ENCODE measurements around the gene PLXNA4.

The PLXNA4 gene

DNA sequence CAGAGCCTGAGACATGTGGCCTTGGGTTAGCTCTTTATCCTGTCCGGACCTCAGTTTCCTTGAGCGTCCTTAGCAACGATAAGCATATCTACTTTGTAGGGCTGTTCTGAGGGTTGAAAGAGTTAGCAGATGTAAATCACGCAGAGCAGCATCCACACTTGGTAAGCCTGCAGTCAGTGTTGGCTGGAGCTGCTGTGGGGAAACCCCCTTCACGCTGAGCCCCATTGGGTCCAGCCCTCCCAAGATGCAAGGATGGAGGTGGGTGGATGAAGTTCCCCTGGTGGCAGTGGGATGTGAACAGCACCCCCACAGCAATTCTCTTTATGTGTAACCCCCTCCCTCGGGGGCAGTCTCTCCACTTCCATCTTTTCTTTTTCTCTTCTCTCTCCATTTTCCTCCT is 109.9 kb downstream of the PLXNA4 start:
- no peak for DNase-seq

DNA sequence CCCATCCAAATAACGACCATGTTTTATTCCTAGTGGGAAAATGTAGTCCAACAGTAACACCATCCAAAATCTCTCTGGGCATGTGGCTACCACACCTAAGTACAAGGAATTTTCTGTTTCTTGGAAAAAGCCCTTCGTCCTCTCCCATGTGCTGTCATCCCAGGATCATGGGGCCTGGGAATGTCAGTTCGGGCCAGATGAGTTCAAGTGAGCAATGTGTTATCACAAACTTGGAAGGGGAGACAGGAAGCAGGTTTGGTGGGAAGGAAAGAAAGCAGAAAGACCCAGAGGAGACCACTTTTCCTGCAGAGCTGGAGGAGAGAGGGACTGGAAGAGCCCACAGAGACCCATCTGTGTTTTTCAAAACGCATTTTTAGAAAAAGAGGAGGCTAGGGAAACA is 110.8 kb downstream of the PLXNA4 start:
- no peak for DNase-seq

DNA sequence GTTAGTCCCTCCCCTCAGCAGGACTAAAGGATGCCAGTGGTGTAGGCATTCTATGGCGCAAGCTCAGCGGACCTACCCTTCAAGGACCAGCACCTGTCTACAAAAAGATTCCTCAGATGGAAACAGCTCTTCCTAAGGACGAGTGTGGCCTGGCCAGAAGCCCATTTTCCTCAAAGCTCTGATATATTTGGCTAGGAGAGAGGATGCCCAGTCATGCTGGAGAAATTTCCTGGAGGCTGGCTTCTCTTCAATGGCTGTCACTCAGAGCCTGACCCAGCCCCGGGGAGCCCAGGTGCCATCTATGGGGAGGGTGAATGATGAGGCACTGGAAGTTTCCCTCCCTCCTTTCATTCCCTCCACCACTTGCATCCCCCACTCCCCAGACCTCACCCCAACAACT is 111.5 kb downstream of the PLXNA4 start:
- DNase-seq = no peak

DNA sequence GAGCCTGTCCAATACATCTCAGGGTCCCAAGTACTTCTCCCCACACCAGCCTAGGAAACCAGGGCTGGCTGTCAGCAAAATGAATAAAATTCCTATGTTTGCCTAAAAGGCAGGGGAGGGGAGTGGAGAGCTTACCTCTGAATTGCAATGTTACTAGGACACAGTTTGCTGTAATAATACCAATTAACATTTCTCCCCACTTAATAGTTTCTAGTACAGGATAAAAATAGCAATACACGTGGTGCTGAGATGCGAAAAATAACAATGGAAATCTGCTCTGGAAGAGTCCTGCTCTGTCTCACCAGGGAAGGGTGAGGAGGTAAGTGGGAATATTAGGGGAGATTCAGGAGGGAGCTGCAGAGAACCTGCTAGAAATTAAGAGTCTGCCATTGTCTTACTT is 112.3 kb downstream of the PLXNA4 start:
- no peak for DNase-seq

DNA sequence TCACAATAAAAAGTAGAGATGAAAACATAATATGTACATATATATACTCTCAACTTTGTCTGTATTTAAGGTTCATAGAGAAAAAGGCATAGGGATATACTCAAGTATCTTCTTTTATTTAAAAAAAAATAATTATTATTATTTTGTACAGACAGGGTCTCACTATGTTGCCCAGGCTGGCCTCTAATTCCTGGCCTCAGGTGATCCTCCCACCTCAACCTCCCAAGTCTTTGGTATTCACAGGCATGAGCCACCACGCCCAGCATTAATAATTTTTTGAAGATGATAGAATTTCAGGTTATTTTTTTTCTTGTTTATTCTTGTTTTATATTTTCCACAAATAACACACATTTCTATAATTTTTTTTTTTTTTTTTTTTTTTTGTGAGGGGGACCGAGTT is 113.8 kb downstream of the PLXNA4 start:
- no peak for DNase-seq

DNA sequence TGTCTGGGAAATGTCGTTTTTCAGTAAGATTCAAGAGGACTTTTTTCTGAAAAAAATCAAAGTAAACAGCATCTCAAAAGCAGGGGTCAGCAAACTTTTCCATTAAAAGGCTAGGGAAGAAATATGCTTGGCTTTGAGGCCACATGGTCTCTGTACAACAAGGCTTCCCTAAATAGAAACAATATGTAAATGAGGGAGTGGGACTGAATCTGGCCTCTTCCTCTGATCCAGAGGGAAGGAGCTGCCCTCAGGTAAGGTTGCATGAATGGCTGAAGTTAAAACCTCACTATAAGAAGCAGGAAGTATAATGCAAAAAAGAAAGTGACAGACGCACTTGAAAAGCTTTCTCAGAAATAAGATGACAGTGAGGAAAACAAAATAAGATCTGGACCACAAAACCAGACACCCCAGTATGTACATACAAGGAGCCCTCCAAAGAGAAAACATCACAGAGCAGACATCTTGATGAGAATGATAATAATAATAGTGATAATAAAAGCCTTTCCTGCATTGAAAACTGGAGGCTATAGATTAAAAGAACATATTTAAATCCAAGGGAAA is 115.2 kb downstream of the PLXNA4 start:
- no peak for DNase-seq

DNA sequence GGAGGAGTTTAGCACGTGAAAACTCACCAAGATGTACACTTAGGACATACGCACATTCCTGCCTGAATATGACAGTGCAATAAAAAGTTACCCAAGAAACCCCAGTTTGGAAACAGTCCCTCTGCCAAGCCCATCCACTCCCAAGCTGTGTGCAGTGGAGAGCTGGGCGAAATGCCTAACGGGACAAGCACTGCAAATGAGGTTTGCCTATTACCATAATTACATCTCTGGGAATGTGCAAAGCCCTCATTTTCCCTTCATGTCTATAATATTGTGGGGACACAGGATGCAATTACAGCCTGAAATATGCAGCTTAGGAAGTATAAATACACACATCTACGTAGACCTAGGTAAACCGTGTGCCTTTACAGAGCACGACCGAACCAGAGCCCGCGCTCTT is 117.5 kb downstream of the PLXNA4 start:
- DNase-seq = no peak

DNA sequence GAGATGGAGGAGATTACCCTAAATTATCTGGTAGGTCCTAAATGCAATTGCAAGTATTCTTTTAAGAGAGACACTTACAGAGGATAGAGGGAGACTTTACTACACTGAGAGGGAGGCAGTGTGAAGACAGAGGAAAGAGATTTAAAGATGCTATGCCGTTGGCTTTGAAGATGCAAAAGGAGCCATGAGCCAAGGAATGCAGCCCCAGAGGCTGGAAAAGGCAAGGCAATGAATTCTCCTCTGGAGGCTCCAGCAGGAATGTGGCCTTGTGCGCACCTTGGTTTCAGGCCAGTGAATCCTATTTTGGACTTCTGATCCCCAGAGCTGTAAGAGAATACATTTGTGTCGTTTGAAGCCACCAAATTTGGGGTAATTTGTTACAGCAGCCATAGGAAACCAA is 118.6 kb downstream of the PLXNA4 start:
- DNase-seq = no peak

DNA sequence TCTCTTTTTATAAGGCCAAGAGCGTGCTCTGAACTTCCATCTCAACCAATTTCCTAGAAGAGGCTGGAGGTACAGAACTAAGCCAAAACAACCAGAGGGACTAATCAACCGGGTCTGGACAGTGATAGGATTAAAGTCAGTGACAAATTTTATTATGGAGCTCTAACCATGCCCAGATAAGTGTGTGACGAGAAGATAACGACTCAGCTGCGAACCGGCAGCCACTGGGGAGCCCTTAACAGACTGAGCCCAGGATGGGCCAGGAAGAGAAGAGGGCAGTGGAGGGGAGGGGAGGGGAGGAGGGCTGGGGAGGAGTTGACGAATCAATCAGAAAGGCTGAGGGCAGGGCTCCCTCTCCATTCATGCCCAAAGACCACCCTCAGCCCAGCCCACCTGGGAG is 119.9 kb downstream of the PLXNA4 start:
- DNase-seq = no peak

DNA sequence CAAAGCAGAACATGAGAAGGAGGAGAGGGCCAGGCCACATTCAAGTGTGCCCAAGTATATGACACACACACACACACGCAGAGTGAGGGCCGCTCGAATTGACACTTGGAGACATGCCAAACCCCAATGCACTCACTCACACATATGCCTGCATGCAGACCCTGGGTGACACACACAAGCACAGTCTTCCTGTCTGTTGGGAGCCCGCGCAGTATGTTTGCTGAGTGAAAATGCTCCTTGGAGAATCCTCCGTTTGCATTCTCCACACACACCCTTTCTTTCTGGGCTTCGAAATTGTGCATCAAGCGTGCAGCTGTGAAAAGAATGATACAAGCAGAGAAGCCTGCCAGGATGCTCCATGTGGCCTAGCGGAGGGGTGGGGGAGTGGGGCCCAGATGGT is 120.9 kb downstream of the PLXNA4 start:
- DNase-seq = no peak

DNA sequence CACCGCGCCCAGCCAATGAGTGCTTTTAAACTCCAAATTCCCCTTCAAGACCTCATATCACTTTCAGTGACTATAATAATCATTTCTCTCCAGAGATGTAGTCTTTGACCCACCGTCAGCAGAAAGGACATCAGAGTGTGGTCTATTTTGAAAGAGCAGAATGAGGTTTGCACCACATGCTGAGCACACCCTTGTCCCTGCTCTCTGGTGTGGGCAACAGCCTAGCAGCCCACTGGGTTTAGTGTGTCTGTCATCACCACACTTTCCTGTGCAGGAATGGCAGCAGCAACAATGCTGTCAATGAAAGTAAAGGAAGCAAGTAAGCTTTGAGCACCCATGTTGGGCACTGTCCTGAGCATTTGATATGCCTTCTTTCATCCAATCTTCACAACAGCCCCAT is 122.4 kb downstream of the PLXNA4 start:
- DNase-seq = no peak

DNA sequence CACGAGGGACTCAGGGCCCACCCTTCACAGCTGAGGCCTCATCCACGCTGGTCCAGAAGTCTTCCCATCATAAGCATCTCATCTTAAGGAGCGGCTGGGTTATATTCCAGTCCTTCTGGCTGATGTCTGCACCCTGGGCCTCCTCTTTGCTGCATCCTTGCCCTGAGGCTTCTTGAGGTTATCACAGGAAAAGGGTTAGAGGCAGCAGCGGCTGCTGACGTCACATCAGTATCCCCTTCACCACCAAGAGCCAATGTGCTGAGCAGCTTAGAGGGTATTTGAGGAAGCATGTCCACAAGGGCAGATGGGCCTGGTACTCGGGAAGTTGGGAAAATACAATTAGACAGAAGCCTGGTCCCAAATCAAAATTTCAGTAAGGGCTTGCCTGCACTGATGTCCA is 125.1 kb downstream of the PLXNA4 start:
- DNase-seq = no peak

DNA sequence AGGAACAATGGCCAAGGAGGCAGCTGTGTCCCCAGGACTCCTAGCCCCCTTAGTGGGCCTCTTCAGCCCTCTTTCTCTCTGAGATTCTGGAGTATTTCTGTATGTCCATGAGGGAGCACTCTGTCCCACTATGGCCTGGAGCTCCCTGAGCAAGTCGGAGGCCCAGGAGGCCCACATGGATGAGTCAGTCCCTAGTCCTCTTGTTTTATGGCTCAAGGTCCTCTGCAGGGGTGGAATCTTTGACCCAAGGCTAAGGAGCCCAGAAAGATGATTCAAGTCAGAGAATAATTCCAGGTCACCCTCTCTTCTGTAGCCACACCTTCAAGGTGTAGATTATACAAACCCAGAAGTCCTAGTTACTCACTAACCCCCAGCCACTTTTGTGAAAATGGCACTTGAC is 125.6 kb downstream of the PLXNA4 start:
- DNase-seq = no peak

DNA sequence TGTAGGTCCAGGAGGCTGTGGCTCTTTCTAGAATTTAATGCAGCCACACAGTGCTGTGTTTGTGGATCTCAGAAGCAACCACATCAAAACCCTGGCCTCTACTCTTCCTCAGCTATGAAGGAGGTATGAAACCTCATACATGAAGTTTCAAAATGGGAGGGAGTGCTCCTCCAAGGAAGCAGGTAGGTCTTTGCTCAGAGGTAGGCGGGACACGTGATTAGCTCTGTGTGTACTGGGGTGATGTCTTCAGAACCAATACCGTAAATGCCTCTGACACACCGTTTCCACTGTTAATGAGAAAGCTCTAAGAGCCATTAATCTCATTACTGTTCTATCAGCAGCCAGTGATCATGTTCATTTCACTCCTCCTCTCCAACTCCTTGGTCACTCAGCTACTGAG is 126.1 kb downstream of the PLXNA4 start:
- DNase-seq = no peak

DNA sequence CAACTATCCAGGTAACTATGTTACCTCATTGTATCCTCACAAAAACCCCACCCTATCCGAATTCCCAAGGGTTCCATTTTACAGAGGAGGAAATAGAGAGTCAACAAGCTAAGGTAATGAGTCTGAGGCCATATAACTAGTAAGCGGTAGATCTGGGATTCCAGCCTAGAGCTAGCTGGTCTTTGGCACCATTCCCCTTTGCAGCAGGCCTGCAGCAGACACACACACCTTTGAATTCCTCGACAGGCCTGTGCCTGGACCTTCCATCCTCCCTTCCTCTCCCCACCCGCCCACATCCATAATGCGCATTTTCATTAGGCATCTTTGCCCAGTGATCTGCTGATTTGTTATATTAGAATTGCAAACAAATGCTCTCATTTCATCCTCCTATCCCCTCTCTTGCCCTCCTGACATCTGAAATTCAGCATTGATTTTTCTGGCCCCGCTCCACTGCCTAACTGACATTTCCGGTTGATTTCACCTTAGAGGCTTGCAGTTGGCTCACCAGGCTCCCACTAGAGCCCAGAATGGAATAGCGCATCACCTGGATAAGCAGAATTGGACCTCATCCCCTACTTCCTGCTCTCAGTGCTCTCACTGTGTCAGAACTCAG is 129.5 kb downstream of the PLXNA4 start:
- no peak for DNase-seq

DNA sequence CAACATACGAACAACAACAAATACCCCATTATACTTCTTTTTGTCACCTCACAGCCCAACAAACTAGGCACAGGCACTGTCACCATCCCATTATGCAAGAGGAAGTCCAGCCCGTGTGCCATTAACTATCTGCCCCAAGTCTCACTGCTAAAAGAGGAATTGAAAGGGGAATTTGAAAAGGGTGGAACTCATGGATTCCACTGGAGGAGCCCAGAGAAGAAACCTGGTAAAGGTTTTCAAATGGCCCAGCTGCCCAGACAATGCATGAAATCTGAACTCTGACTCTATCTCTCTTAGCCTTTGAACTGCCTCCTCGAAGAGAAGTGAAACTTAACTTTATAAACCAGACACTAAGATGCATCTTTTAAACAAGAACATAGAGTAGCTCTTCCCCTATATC is 130.0 kb downstream of the PLXNA4 start:
- no peak for DNase-seq

DNA sequence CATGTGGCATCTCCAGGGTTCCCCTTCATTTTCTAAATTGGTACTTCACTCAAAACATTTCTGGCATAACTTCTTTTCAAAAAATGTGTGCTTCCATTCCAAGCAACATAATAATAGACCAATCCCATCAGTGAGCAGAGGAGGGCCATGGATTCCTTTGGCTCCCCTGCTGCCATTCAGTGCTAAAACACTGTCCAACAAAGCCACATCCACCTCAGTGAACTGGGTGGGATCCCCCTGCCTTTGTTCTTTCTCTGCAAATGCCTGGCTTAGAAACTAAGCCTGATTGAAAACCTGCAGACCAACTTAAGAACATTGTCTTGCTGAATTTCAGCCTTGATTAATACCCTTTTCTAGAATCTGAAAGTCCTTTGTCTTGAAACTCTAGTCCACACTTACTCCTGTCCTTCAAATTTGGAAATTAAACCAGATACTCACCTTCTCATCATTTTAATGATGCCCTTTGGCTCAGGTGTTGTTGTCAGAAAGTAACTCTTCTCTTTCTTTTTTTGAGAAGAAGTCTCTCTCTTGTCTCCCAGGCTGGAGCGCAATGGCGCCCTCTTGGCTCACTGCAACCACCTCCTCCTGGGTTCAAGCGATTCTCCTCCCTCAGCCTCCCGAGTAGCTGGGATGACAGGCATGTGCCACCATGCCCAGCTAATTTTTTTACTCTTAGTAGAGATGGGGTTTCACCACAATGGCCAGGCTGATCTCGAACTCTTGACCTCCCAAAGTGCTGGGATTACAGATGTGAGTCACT is 132.3 kb downstream of the PLXNA4 start:
- DNase-seq = no peak

DNA sequence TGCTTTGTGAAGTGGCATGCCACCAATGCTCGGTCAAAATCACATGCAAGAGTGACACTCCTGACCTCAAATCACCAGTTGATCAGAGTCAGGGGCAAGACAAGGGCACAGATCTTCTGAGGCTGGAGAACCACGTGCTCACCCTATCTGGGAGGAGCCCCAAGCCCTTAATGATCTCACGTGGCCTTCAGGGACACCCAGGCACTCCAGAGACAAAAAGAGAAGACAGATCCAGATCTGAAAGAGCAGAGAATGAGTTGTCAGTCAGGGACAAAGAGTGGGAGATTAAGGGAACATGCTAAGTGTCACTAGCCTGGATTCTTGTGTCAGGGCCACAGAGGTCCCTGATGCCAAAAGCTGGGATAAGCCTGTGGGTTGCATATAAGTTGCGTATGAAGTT is 134.3 kb downstream of the PLXNA4 start:
- no peak for DNase-seq

DNA sequence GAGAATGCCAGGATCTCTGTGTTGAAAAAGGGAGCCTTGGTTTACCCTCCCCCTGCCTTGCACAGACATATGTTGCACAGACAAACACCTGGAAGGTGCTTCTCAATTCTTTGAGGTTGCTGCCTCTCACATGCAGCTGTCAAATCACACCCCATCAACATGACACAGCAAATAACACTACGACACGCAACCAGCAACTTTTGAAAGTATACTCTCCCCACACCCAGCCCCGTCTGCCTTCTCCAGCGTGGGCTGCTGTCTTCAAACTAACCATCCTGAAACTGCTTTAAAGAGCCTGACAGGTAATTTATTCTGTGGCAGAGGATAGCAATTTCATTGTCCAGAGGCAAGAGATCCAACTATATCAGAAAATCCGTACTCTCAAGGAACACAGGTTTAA is 136.1 kb downstream of the PLXNA4 start:
- DNase-seq = no peak

DNA sequence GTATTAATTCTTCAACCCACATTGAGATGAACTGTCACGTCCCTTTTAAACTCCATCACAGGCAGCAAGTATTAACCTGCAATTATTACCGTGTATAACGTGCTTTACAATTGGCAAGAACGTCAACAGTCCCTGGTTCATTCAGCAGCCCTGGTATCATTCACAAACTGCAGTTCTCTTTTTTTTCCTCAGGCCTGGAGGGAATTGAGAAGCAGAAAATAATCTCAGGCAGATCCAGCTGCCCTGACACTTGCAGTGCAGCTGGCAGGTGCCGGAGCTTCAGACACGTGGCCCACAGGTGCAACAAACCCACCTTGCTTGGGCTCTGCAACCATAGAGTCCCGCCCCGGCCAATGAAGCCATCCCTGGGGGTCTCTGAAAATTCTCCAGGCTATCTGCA is 137.3 kb downstream of the PLXNA4 start:
- DNase-seq = no peak

DNA sequence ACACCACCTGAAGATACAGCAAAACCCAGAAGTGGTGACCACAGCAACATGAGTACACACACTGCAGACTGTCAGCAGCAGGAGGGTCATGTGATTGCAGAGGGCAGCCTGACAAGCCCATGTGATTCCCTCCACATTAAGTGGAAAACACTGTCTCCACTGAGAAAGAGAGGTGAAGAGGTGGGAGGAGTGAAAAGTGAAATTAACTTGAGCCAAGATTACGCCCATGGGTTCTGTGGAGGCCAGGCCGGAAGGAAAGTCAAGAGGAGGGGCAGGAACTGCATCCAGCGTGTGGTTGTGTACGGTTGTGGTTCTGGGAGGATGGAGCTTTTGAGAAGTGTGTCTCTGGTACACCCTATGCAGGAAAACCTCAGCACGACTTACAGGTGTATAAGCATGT is 138.5 kb downstream of the PLXNA4 start:
- DNase-seq = no peak

DNA sequence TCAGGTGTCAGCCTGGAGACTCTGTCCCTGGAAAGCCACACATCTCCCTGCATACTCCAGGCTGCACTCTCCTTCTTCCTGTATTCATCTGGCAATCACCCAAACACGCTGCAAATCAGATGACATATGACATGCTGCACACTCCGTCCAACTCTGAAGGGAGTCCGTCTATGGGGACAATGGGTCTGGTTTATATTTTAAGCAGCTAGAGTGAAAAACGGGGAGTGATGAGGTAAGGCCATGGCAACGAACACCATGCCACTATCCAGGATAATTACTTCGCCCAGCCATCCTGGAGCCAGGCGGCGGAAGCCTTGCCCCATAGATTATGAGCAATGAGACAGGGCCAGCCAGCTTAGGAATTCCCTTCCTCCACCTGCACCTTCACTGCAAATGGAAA is 140.1 kb downstream of the PLXNA4 start:
- no peak for DNase-seq

DNA sequence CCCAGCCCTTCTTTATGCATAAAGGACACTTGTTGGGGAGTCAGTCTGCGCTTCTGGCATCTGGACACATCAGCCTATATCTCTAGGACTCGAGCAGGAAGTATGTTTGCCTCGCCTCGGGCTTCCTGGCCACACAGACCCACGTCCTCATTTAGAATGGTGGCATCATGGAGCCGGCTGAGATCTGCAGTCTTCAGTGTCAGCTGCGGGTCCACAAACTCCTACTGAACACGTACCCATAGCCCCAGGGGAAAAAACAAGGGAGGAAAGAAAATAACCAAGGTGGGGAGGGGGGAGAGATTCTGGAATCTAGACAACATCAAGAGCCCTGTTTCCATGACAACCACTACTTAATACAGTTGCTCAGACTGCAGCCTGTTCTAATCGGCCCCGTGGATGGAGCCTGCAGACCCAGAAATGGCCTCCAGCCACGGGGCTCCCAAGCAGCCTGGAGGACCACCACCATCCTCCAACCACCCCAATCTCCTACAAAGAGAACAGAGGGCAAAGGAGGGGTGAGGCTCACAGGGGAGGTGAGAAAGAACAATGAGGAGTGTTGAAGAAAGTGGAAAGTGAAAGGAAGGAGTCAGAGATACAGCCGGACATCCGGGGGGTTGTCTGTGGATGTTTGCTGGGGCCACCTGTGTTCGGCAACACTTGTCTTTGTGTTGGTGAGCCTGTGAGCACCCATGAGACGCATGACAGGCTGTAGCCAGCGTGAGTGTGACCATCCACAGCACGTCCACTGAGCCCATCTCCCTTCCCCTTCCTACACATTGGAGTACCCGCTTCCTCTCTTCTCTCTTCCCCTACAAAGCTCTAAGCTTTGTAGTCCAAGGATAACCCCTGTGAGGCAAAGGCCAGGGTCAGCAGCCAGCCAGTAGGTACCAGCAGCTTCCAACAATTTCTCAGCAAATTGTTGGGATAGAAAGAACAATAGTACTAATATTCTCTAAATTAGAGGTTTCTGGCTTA is 141.0 kb downstream of the PLXNA4 start:
- DNase-seq = no peak

DNA sequence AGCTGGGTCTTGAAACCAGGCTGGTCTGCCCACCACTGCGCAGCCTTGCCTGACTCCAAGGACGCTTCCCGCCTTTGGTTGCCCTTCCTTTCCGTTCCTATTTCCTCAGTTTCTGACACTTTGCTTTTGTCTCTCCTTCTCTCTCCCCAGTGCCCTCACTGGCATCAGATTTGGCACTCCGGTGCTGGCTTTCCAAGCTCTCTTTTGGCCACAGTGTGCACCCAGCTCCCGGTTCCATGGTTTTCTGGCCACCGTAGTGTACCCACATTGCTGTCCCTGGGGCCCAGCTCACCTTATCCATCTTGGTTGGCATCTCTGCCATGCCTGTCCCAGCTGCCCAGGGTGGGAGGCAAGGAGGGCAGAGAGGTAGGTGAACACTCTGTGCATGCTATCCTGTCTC is 142.2 kb downstream of the PLXNA4 start:
- DNase-seq = no peak
